BLaER1 (cell line): ENCODE measurements around the gene CADM2.
"Not testable (repeated sequence)": the region's sequence is repeated elsewhere in the genome, so short reads cannot be mapped to it uniquely, and the experiment has no call there.

Experiments used
- H3K27ac ChIP-seq: shearing (Covaris generic); formaldehyde crosslinking; 2 replicates; pipeline ENCODE4 v1.8.1; 2022
- H3K27me3 ChIP-seq: shearing (Covaris generic); formaldehyde crosslinking; 2 replicates; pipeline ENCODE4 v1.8.1; 2022
- H3K36me3 ChIP-seq: shearing (Covaris generic); formaldehyde crosslinking; 2 replicates; pipeline ENCODE4 v1.8.1; 2022
- H3K4me1 ChIP-seq: shearing (Covaris generic); formaldehyde crosslinking; 2 replicates; pipeline ENCODE4 v1.8.1; 2022
- H3K4me2 ChIP-seq: shearing (Covaris generic); formaldehyde crosslinking; 2 replicates; pipeline ENCODE4 v1.8.1; 2022
- H3K4me3 ChIP-seq: shearing (Covaris generic); formaldehyde crosslinking; 2 replicates; pipeline ENCODE4 v1.8.1; 2022
- H3K9ac ChIP-seq: shearing (Covaris generic); formaldehyde crosslinking; 2 replicates; pipeline ENCODE4 v1.8.1; 2022
- H3K9me3 ChIP-seq: shearing (Covaris generic); formaldehyde crosslinking; 2 replicates; pipeline ENCODE4 v1.8.1; 2022
- H4K20me1 ChIP-seq: shearing (Covaris generic); formaldehyde crosslinking; 2 replicates; pipeline ENCODE4 v1.8.1; 2022
- Cebpa-rat ChIP-seq: shearing (Covaris generic); IDR thresholded peaks from 2 replicates; pipeline ENCODE4 v1.8.1; 2022

The CADM2 gene

DNA sequence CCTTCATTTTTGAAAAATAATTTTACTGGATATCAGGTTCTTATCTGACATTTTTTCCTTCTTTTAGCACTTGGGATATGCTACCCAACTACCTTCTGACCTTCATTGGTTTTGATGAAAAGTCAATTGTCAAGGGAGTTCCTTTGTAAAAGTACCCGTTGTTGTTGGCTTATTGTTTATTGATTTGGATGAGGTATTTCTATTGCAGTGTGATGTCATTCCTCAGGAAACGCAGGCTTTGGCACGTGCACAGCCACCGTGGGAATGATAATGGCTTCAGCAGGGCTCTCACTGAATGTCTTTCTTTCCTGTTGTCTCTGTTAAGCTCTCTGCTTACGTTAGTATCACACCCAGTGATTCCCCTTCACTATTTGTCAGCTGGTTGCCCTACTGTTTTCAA is 944.6 kb downstream of the CADM2 start:
- no peaks in the 10 kb centered on the region for H4K20me1 ChIP-seq
- no peaks in the 10 kb centered on the region for H3K4me1 ChIP-seq
- H3K27ac ChIP-seq = no peak overlapping the region
- no peaks in the 10 kb centered on the region for H3K9me3 ChIP-seq
- H3K36me3 ChIP-seq = no peaks in the 10 kb centered on the region
- H3K4me3 ChIP-seq = no peak overlapping the region
- H3K4me2 ChIP-seq = no peak overlapping the region
- no peak for TF ChIP-seq Cebpa-rat
- H3K27me3 ChIP-seq = no peaks in the 10 kb centered on the region
- H3K9ac ChIP-seq = no peak overlapping the region

DNA sequence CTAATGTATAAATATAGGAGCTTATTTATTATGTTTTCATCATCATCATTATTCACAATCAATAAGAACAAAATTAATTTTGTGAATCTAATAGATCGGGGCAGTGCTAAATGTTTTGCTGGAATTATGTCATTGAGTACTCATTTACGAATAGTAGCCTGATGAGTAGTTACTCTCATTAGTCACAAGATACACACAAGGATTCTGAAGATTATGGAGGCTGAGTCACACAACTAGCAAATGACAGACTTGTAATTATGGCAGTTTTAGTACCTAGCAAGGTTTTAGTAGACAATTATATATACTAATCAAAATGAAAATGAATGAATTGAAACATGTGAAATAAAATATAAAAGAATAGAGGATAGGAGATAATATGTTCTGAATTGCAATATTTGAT is 954.2 kb downstream of the CADM2 start:
- Histone ChIP-seq H3K27ac (no peak overlapping the region), H3K9me3 (no peaks in the 10 kb centered on the region), H3K4me1 (no peaks in the 10 kb centered on the region), H3K4me2 (no peak overlapping the region), H3K4me3 (no peak overlapping the region), H3K36me3 (no peaks in the 10 kb centered on the region), H3K27me3 (no peaks in the 10 kb centered on the region), H3K9ac (no peak overlapping the region), H4K20me1 (no peaks in the 10 kb centered on the region)
- no peak for TF ChIP-seq Cebpa-rat

DNA sequence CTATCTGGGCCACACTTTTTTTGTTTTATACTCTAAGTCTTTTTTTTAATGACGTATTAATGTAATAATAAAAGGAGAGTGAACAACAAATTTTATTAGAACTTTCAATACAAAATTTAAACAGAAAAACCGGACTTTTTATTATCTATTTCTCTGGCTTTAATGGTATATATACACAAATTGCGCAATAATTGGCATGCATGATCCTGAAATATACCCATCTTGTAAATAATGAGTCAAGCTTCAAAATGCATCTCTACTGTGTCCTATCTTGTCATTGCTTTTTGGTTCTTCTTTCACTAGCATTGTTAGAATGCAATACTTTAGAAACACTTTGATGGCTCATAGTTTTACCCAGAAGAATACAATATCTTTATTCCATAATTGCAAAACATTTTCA is 963.6 kb downstream of the CADM2 start:
- peak; percentile 83; the same call in 1 of the 2 replicates for TF ChIP-seq Cebpa-rat
- Histone ChIP-seq H3K36me3 (no peaks in the 10 kb centered on the region), H3K9ac (no peak overlapping the region), H3K4me2 (no peak overlapping the region), H3K27me3 (no peaks in the 10 kb centered on the region), H3K9me3 (no peaks in the 10 kb centered on the region), H3K4me1 (no peaks in the 10 kb centered on the region), H3K4me3 (no peak overlapping the region), H3K27ac (no peak overlapping the region), H4K20me1 (no peaks in the 10 kb centered on the region)

DNA sequence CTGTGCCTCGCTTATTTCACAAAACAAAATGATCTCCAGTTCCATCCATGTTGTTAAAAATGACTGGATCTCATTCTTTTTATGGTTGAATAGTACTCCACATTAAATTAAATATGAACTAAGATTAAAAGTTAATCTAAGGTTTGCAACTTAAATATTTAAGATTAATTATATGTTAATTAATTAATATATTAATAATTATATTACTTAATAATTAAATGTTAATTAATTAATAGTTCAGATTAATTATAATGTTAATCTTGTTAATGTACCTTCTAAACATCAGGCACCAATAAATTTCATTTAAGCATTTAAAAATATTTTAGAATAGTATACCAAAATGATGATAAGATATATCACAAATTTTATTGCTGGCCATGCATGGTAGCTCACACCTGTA is 971.9 kb downstream of the CADM2 start:
- Histone ChIP-seq H3K4me3 (no peak overlapping the region), H3K9me3 (no peaks in the 10 kb centered on the region), H3K27me3 (no peaks in the 10 kb centered on the region), H3K9ac (no peak overlapping the region), H3K36me3 (no peaks in the 10 kb centered on the region), H3K4me2 (no peak overlapping the region), H4K20me1 (no peaks in the 10 kb centered on the region), H3K27ac (no peak overlapping the region), H3K4me1 (no peaks in the 10 kb centered on the region)
- TF ChIP-seq Cebpa-rat = no peak

DNA sequence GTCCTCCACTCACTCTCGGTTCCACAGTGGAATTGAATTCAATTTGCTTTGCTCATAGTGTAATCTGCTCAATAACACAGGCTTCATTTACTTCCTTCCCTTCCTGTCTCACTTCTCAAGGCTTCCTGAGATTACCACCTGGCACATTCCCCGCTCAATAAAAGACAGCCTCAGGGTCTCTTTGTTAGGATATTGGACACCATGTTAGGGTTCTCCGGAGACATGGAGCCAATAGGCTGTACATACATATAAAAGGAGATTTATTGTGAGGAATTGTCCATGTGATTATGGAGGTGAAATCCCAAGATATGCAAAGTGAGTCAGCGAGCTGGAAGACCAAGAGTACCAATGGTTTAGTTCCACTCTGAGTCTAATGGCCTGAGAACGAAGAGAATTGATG is 974.5 kb downstream of the CADM2 start:
- no peak for TF ChIP-seq Cebpa-rat
- no peaks in the 10 kb centered on the region for H3K9me3 ChIP-seq
- no peak overlapping the region for H3K27ac ChIP-seq
- H3K36me3 ChIP-seq = no peaks in the 10 kb centered on the region
- no peaks in the 10 kb centered on the region for H4K20me1 ChIP-seq
- no peak overlapping the region for H3K4me3 ChIP-seq
- no peak overlapping the region for H3K4me2 ChIP-seq
- no peak overlapping the region for H3K9ac ChIP-seq
- no peaks in the 10 kb centered on the region for H3K4me1 ChIP-seq
- H3K27me3 ChIP-seq = no peaks in the 10 kb centered on the region

DNA sequence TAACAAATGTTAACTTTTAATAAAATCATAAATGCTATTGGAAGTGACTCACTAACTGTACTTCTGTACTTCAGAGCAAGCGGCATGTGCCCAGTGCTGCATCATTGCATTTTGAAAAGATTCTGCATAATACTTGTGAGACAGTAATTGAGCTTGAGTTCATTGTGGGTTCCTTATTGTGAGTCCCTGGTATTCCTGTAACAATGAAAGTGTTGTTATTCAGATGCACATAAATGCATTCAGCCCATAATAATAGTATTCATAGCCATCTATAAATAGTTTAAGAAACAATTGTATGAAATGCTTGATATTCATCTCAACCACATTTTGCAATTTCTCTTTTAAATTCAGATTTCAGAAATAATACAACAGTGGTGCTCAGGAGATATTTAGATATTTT is 976.4 kb downstream of the CADM2 start:
- Histone ChIP-seq H3K36me3 (no peaks in the 10 kb centered on the region), H3K27ac (no peak overlapping the region), H4K20me1 (no peaks in the 10 kb centered on the region), H3K9ac (no peak overlapping the region), H3K4me3 (no peak overlapping the region), H3K9me3 (no peaks in the 10 kb centered on the region), H3K27me3 (no peaks in the 10 kb centered on the region), H3K4me1 (no peaks in the 10 kb centered on the region), H3K4me2 (no peak overlapping the region)
- TF ChIP-seq Cebpa-rat = no peak

DNA sequence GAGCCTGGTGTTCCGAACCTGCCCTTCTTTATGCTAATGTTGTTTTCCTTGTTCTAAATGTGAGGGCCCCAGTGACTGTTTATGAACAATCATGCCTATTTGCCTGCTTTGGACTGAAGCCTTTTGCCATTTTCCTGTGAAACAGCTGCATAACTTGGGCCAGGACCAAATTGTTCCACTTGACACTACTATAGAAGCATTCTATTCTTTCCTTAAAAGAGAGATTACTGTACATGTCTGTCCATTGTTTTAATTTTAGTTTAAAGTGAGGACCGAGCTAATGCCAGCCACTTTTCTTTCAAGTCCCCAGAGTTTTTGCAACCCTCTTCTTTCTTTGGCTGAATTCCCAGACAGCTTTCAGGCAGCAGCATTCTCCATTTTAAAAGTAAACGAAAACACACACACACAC is 980.3 kb downstream of the CADM2 start:
- no peaks in the 10 kb centered on the region for H4K20me1 ChIP-seq
- TF ChIP-seq Cebpa-rat = no peak
- no peaks in the 10 kb centered on the region for H3K27me3 ChIP-seq
- no peak overlapping the region for H3K27ac ChIP-seq
- no peak overlapping the region for H3K9ac ChIP-seq
- H3K36me3 ChIP-seq = no peaks in the 10 kb centered on the region
- H3K9me3 ChIP-seq = no peaks in the 10 kb centered on the region
- no peaks in the 10 kb centered on the region for H3K4me1 ChIP-seq
- H3K4me3 ChIP-seq = no peak overlapping the region
- H3K4me2 ChIP-seq = no peak overlapping the region

DNA sequence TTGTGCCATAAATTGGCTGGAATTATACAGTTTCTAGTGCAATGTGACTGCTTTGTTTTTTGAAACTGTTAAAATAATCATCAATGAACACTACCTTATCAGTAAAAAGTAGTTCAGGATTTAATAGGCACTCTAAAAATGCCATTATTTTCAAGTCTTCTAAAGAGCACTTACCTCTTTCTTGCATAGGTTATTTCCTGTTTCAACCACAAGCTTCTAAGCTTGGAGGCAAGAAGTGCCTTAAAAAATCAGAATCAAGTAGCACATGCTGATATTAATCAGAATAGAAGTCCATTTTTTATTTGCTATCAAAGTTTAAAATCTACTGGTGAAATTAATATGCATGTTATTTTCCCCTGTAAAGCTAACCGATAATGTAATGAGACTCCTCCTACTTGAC is 991.6 kb downstream of the CADM2 start:
- no peak overlapping the region for H3K27ac ChIP-seq
- no peaks in the 10 kb centered on the region for H3K36me3 ChIP-seq
- no peak overlapping the region for H3K4me3 ChIP-seq
- H4K20me1 ChIP-seq = no peaks in the 10 kb centered on the region
- no peak overlapping the region for H3K9ac ChIP-seq
- no peak overlapping the region for H3K4me2 ChIP-seq
- no peak for TF ChIP-seq Cebpa-rat
- no peaks in the 10 kb centered on the region for H3K27me3 ChIP-seq
- no peaks in the 10 kb centered on the region for H3K9me3 ChIP-seq
- H3K4me1 ChIP-seq = no peaks in the 10 kb centered on the region

DNA sequence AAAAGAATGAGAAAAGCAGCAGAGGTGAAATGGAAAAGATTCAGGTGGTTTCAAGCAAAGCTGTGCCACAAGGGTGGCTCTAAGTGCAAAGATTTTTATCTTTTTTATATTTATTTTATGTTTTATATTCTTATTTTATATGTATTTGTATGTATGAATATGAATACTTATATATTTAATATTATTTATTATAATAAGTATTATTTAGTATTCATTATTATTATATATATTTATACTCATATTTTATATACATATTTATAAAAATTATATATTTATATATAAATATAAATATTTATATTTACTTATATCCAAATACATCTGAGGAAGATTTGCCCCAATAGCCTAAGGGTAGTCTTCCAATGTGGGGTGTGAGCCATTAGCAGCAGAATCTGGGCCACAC is 1002.0 kb downstream of the CADM2 start:
- peaks cover 12% of the 10 kb centered on the region for H3K4me1 ChIP-seq
- no peak for TF ChIP-seq Cebpa-rat
- no peak overlapping the region for H3K27ac ChIP-seq
- H4K20me1 ChIP-seq = no peaks in the 10 kb centered on the region
- no peaks in the 10 kb centered on the region for H3K27me3 ChIP-seq
- no peak overlapping the region for H3K4me2 ChIP-seq
- no peak overlapping the region for H3K9ac ChIP-seq
- no peaks in the 10 kb centered on the region for H3K36me3 ChIP-seq
- H3K9me3 ChIP-seq = no peaks in the 10 kb centered on the region
- no peak overlapping the region for H3K4me3 ChIP-seq

DNA sequence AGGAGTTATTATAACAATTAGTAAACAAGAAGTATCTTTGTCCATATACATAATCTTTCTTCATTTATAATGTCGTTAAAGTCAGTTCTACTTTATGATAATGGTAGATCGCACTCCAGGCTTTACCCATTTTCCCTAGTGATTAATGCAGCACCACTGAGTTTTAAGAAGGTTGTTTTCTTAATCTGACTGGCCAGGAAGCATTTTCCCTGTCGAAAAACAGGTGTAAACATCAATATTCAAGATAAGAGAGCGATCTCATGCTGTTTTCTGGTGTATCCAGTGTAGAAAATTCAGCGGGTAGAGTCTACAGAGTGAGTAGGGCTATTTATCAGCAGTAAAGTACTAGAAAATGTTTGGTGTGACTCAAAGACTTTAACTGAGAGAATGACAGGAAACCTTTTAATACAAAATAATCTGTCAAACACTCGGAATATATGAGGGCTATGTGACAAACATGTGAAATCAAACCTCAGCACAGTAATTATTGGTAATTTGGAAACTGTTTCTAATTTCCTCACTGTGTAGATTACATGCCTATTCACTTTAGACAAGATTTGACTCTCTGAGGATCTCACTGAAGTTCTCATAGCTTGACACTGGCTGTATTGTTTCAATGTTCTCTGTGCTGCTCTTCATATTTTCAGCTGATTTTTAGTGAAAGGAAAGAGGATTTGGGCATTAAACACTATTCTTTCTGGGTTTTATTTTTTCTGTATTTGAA is 1019.0 kb downstream of the CADM2 start:
- no peak overlapping the region for H3K4me3 ChIP-seq
- no peaks in the 10 kb centered on the region for H3K36me3 ChIP-seq
- no peaks in the 10 kb centered on the region for H3K4me1 ChIP-seq
- H3K27me3 ChIP-seq = no peaks in the 10 kb centered on the region
- H3K9me3 ChIP-seq = no peaks in the 10 kb centered on the region
- H3K27ac ChIP-seq = no peak overlapping the region
- no peaks in the 10 kb centered on the region for H4K20me1 ChIP-seq
- no peak overlapping the region for H3K9ac ChIP-seq
- H3K4me2 ChIP-seq = no peak overlapping the region
- TF ChIP-seq Cebpa-rat = no peak

DNA sequence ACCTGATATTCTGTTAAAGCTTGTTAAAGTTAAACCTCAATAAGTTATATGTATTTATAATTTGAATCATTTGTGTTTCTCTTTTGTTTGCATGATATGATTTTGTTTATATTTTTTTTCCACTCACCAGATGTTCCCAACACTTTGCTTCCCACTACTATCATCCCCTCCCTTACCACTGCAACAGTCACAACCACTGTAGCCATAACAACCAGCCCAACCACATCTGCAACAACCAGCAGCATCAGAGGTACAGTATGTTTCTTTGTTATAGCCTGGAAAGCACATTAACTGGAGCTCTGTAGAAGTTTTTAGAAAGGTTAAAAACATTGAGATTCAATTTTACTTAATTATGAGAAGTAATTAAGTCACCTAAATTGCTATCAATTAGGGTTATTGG is 1020.2 kb downstream of the CADM2 start:
- H3K4me3 ChIP-seq = no peak overlapping the region
- no peaks in the 10 kb centered on the region for H3K36me3 ChIP-seq
- H3K9me3 ChIP-seq = no peaks in the 10 kb centered on the region
- H3K9ac ChIP-seq = no peak overlapping the region
- H3K4me2 ChIP-seq = no peak overlapping the region
- no peak overlapping the region for H3K27ac ChIP-seq
- H3K27me3 ChIP-seq = no peaks in the 10 kb centered on the region
- H4K20me1 ChIP-seq = no peaks in the 10 kb centered on the region
- H3K4me1 ChIP-seq = no peaks in the 10 kb centered on the region
- no peak for TF ChIP-seq Cebpa-rat

DNA sequence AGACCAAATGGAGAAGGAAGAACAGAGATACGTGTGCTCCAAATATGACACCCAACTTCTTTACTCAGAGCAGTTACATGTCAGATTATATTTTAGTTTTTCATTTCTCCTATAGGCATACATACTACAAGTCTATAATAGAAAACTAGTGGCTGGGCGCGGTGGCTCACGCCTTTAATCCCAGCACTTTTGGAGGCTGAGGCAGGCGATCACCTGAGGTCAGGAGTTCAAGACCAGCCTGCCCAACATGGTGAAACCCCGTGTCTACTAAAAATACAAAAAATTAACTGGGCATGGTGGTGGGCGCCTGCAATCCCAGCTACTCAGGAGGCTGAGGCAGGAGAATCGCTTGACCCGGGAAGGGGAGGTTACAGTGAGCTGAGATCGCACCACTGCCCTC is 1030.8 kb downstream of the CADM2 start:
- H3K4me3 ChIP-seq, H3K4me1 ChIP-seq, H4K20me1 ChIP-seq, H3K27ac ChIP-seq, H3K9me3 ChIP-seq, H3K4me2 ChIP-seq, H3K36me3 ChIP-seq, H3K9ac ChIP-seq, H3K27me3 ChIP-seq: not testable (repeated sequence)
